Stimulated activated effector memory CD8-positive, alpha-beta T cell treated with anti-CD3 and anti-CD28 coated beads, Interleukin-12 subunit alpha, Interleukin-12 subunit beta, amount 100 ng/mL, for 72 hours (primary cell): ENCODE results near the gene TTLL4.
A peak's percentile ranks its signal among the peaks of the same experiment; 100 is the strongest.

ENCODE experiments used
- ATAC-seq: fragments of 150-1000 bp; cut with Tn5 transposase; 2 replicates; pipeline ENCODE4 v1.10.0; 2021
- DNase-seq, 2 donors: peaks; one replicate each; pipeline ENCODE4 v3.0.0; 2021 to 2022; ENCODE audit warnings: low spot score in 2 of 2
- H3K27ac Mint-ChIP-seq: one replicate; pipeline ENCODE4 v1.8.0; 2022; ENCODE audit warnings: mild to moderate bottlenecking, mixed read lengths
- H3K36me3 Mint-ChIP-seq: one replicate; pipeline ENCODE4 v1.8.0; 2022; ENCODE audit warnings: mild to moderate bottlenecking, mixed read lengths
- H3K4me1 Mint-ChIP-seq: one replicate; pipeline ENCODE4 v1.8.0; 2022; ENCODE audit warnings: mixed read lengths
- H3K4me3 Mint-ChIP-seq: one replicate; pipeline ENCODE4 v1.8.0; 2022; ENCODE audit warnings: mild to moderate bottlenecking, mixed read lengths
- H3K9me3 Mint-ChIP-seq: one replicate; pipeline ENCODE4 v1.8.0; 2022; ENCODE audit warnings: mixed read lengths

The TTLL4 gene

DNA sequence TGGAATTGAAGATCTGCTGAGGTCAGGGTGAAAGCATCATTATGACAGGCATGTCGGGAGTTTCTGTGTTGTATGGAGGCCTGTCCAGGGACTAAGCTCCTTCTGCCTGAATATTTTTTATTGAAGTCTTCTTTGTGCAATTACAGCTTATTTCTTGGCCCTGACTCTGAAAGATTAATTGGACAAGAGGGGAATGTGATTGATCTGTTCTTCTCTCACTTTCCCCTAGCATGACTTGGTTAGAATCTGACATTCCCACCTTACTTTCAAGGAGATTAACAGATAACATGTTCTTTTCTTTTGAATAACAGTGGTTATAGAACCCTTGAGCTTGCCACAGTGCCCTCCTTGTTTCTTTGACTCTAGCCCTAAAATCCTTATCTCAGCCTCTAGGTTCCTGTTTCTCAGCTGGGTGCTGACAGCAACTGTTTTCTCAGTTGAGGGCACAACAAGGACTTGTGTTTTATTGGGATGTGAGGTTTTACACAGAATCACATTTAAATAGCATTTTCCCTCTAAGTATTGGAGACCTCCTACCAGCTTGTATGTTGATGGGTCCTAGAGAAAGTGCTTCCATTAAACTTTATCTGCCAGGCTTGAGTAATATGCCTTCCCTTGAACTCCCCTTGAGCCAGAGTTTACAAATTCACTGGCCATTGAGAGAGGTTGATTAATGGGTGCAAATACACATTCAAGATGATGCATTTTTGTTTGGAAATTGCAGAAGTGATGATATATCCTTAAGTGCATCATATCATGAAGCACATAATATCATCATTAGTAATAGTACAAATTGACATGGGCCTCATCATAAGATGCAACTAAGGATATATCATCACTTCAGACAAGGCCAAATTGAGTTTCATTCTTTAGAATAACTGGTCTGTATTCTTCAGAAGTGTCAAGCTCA lies 12.5 kb downstream of the TTLL4 start:
- Mint-ChIP-seq H3K4me3 (no peak overlapping the region), H3K9me3 (peaks cover 9% of the 10 kb centered on the region), H3K27ac (peak overlapping the region; percentile 61), H3K4me1 (peaks cover 38% of the 10 kb centered on the region), H3K36me3 (peaks cover 6% of the 10 kb centered on the region)
- DNase-seq, result no peak
- ATAC-seq, result no peak

DNA sequence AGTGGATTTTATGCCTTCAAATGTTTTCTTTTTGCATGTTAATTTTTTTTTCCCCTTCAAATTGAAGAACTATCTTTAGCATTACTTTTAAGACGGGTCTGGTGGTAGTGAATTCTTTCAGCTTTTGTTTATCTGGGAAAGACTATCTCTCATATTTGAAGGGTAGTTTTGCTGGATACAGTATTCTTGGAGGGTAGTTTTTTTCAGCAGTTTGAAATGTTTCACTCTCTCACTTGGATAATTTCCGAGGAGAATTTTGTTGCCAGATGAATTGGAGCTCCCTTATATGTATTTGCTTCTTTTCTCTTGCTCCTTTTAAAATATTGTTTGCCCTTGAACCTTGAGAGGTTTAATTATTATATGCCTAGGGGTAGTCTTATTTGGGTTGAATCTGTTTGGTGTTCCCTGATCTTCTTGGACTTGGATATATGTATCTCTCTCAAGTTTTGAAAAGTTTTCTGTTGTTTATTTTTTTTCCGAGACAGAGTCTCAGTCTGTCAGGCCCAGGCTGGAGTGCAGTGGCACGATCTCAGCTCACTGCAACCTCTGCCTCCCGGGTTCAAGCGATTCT lies 15.5 kb downstream of the TTLL4 start:
- Mint-ChIP-seq H3K4me3 (no peak overlapping the region), H3K4me1 (peaks cover 25% of the 10 kb centered on the region), H3K27ac (no peak overlapping the region), H3K9me3 (peaks cover 9% of the 10 kb centered on the region), H3K36me3 (peaks cover 16% of the 10 kb centered on the region)
- ATAC-seq (no peak), DNase-seq (no peak)

DNA sequence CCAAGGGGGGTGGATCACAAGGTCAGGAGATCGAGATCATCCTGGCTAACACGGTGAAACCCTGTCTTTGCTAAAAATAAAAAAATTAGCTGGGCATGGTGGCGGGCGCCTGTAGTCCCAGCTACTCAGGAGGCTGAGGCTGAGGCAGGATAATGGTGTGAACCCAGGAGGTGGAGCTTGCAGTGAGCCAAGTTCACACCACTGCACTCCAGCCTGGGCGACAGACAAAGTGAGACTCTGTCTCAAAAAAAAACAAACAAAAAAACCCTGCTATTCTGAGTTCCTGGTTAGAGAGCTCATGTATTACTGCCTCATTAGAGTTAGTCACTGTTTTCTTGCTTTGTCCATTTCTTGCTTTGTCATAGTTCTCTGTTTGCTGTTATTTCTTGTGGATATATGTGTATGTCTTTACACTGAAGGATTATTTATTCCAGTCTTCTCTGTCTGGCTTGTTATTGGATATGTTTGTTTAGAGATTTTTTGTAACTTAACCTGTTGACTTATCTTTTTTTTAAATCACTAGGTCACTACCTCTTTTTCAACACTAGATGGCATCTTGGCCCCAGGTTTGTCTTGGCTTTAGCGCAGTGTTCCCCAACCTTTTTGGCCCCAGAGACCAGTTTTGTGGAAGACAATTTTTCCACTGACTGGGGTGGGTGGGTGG lies 17.0 kb downstream of the TTLL4 start:
- H3K9me3 Mint-ChIP-seq, result peaks cover 9% of the 10 kb centered on the region
- ATAC-seq (no peak), DNase-seq (no peak)
- peaks cover 16% of the 10 kb centered on the region for H3K36me3 Mint-ChIP-seq
- H3K4me3 Mint-ChIP-seq, result no peak overlapping the region
- H3K4me1 Mint-ChIP-seq, result peaks cover 18% of the 10 kb centered on the region
- no peak overlapping the region for H3K27ac Mint-ChIP-seq

DNA sequence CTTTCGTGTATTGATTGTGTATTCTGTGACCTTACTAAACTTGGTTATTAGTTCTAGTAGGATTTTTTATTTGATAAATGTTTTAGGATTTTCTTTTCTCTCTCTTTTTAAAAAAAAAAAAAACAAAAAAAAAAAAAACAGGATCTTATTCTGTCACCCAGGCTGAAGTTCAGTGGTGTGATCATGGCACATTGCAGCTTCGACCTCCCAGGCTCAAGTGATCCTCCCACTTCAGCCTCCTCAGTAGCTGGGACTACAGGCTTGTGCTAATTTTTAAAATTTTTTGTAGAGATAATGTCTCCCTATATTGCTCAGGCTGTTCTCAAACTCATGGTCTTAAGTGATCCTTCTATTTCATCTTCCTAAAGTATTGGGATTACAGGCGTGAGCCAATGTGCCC lies 19.0 kb downstream of the TTLL4 start:
- Mint-ChIP-seq H3K4me3 (no peak overlapping the region), H3K27ac (no peak overlapping the region), H3K36me3 (peaks cover 21% of the 10 kb centered on the region), H3K9me3 (peaks cover 6% of the 10 kb centered on the region), H3K4me1 (peaks cover 26% of the 10 kb centered on the region)
- DNase-seq (no peak), ATAC-seq (no peak)

DNA sequence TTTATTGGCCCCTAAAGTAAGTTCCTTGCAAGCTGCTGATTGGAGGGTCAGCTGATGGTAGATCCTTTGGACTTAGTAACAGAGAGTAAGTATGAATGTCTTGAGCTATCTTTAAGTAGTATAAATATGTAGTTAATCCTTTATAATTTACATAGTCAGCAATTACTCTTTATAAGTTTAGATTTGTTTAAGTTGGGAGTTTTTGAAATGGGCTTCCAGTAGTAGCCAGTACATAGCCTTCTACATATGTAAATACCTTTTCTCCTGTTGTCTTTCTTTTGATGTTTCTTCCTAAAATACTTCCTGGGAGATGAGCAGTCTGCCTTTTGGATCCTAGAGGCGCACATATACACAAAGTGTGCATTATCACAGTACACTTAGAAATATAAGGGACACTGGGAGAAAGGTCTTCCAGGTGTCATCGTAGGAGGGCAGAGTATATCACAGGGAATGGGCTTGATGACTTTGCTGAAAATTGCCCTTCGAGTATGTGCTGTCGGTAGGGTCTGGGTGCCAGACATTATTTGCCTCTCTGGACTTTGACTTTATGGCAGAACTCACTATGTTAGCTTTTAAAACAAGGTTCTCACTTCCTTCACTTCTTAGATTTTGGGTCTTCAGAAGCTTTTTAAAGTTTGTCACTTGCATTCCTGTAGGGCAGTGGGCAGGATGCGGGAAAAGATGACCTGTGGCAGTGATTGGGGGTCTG lies 21.6 kb downstream of the TTLL4 start:
- H3K36me3 Mint-ChIP-seq, result peaks cover 34% of the 10 kb centered on the region
- peak overlapping the region; percentile 26 for H3K27ac Mint-ChIP-seq
- peaks cover 26% of the 10 kb centered on the region for H3K4me1 Mint-ChIP-seq
- DNase-seq (no peak), ATAC-seq (no peak)
- H3K9me3 Mint-ChIP-seq, result peaks cover 3% of the 10 kb centered on the region
- H3K4me3 Mint-ChIP-seq, result no peak overlapping the region

DNA sequence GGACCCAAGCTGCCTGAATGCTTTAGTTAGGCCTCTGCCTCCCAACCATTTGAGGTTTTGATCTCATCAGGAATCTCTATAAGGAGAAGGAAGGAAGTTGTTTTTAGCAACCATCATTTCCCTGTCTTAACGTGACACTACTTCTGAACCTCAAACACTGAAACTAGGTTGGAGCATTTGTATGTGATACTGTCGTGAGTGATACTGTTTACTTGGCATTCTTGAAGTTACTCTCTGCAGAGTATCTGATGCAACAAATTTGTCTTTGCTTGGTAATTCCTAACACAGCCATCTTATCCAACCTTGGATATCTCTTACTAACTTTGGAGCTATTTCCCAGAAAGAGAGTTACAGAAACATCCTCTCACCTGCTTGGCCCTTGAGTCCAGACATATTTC lies 22.1 kb downstream of the TTLL4 start:
- H3K4me1 Mint-ChIP-seq, result peaks cover 24% of the 10 kb centered on the region
- peaks cover 35% of the 10 kb centered on the region for H3K36me3 Mint-ChIP-seq
- H3K9me3 Mint-ChIP-seq, result peaks cover under 1% of the 10 kb centered on the region
- ATAC-seq (no peak), DNase-seq (no peak)
- peak overlapping the region; percentile 56 for H3K27ac Mint-ChIP-seq
- H3K4me3 Mint-ChIP-seq, result no peak overlapping the region

DNA sequence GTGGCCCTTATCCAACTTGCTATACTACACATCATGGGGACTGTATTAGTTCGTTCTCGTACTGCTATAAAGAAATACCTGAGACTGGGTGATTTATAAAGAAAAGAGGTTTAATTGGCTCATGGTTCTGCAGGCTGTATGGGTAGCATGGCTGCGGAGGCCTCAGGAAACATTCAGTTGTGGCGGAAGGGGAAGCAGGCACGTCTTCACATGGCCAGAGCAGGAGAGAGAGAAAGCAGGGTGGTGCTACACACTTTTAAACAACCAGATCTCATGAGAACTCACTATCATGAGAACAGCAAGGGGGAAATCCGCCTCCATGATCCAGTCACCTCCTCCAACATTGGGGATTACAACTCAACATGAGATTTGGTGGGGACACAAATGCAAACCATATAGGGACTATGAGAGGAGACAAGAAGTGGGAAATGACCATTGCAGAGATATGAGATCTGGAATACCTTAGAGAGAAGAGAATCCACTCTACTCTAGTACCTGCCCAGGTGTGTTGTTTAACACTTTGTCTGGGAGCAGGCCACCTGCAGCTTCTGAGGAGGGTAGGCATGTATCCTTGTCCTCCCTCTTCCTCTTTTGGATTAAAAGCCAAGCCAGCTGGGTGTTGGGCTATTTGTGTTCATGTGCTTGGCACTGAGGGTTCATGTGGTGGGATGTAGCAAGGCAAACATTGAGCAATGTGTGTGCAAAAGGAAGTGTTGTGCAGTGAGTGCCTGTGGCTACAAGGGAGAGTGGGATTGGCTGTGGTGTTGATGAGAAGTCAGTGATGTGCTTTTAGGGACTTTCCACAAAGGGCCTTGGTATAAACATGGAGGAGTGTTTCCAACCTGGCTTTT lies 22.8 kb downstream of the TTLL4 start:
- Mint-ChIP-seq H3K4me1 (peaks cover 21% of the 10 kb centered on the region), H3K27ac (peak overlapping the region; percentile 56), H3K9me3 (no peaks in the 10 kb centered on the region), H3K36me3 (peaks cover 39% of the 10 kb centered on the region), H3K4me3 (no peak overlapping the region)
- peak; percentile 98 for ATAC-seq
- DNase-seq, result no peak

DNA sequence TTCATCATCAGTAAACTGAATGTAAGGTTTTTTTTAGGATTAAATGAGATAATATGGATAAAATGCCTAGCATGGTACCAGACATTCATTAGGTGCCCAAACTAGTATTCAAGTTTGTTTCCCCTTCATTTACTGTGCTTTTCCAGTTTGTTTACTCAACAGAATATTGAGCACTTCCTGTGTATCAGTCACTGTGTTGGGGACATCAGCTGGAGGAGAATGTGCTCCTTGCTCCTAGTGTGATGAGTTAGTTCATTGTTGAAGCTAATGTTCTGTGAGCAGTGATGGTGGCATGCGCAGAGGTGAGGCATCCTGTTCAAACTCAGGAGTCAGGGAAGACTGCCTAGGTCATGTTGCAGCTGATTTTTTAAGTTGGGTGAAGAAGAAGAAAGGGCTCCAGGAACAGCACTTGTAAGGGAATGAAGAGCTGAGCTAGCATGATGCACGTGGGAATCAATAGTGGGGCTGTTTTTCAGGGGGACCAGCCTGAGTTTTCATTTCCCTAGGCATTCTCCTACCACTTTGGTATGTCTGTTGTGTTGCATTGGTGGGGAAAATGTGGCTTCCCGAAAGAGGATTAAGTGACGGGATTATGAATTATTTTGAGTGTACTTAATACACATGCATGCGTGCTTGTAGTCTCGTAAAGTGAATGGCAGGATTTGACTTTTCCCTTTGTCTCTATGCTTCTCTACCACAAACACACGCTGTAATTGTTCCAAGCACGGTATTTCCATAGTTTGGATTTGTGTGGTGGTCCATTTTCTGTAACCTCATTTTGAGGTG lies 23.7 kb downstream of the TTLL4 start:
- ATAC-seq, result no peak
- Mint-ChIP-seq H3K4me1 (peaks cover 21% of the 10 kb centered on the region), H3K9me3 (no peaks in the 10 kb centered on the region), H3K36me3 (peaks cover 43% of the 10 kb centered on the region), H3K4me3 (no peak overlapping the region), H3K27ac (peak overlapping the region; percentile 56)
- no peak for DNase-seq

DNA sequence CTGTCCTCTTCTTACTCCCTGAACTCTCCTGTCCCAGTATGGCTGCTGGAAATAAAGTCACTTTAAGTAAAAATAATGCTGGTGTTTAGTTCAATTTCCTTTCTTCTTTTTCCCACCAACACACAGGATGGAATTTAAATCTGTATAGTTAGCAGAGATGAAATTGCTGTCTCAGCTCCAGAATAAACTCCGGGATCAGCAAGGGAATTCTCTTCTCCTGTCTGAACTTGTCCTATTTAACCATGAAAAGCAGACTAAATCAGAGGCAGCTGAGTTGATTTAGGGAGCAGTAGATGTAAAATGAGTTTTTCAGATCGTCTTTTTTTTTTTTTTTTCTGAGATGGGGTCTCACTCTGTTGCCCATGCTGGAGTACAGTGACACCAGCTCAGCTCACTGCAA lies 25.9 kb downstream of the TTLL4 start:
- peaks cover 21% of the 10 kb centered on the region for H3K4me1 Mint-ChIP-seq
- peaks cover 57% of the 10 kb centered on the region for H3K36me3 Mint-ChIP-seq
- DNase-seq (no peak), ATAC-seq (no peak)
- no peak overlapping the region for H3K4me3 Mint-ChIP-seq
- H3K9me3 Mint-ChIP-seq, result no peaks in the 10 kb centered on the region
- H3K27ac Mint-ChIP-seq, result no peak overlapping the region

DNA sequence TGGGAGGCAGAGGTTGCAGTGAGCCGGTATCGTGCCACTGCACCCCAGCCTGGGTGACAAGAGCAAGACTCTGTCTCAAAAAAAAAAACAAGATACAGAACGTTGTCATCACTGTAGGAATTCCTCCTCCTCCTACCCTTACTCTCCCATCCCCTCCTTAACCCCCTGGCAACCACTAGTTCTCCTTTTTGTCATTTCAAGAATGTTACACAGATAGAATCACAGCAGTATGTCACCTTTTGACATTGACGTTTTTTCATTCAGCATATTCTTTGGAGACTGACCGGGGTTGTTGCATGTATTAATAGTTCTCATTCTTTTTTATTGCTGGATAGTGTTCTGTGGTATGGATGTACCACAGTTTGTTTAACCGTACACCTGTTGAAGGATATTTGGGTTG lies 32.4 kb downstream of the TTLL4 start:
- H3K4me3 Mint-ChIP-seq, result no peak overlapping the region
- ATAC-seq (peak; percentile 87), DNase-seq (no peak)
- H3K4me1 Mint-ChIP-seq, result peaks cover 15% of the 10 kb centered on the region
- H3K36me3 Mint-ChIP-seq, result peaks cover 81% of the 10 kb centered on the region
- no peaks in the 10 kb centered on the region for H3K9me3 Mint-ChIP-seq
- H3K27ac Mint-ChIP-seq, result peak overlapping the region; percentile 1

DNA sequence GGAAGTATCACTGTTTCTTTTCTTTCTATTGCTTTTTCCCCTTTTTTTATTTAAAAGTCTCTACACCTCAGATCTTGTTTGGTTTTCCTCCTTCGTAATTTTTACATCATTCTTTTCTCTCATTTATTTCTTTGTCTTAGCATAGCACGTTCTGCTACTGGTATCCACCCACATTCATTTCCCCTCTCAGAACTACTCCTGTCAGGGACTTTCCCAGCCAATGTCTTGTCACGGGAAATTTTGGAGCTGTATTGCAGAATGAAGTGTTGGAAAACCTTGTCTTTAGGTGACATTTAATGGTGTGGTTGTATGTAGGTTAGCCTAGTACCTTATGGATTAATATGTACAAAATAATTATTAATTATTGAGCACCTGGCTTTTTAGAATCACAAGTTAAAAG lies 34.0 kb downstream of the TTLL4 start:
- H3K27ac Mint-ChIP-seq, result peak overlapping the region; percentile 23
- no peak for DNase-seq
- H3K4me1 Mint-ChIP-seq, result peaks cover 15% of the 10 kb centered on the region
- no peaks in the 10 kb centered on the region for H3K9me3 Mint-ChIP-seq
- H3K4me3 Mint-ChIP-seq, result no peak overlapping the region
- peaks cover 81% of the 10 kb centered on the region for H3K36me3 Mint-ChIP-seq
- peak; percentile 58 for ATAC-seq

DNA sequence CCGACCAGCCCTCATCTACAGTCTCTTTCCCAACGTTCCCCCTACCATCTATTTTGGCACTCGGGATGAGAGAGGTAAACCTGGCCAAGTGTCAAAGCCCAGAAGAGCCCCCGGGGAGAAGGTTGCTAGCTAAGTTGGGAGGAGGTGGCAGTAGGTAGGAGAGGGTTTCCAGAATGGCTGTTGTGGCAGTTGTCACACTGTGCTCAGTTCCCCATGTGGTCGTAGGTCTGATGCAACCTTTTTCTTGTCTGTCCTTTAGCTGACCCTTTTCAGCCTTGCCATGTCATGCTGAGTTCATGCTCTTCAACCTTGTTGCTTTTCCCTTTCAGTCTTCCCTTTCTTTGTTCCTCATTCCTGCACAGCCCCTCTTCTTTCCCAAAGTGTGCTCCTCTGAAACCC lies 34.5 kb downstream of the TTLL4 start:
- peaks cover 15% of the 10 kb centered on the region for H3K4me1 Mint-ChIP-seq
- peak overlapping the region; percentile 39 for H3K27ac Mint-ChIP-seq
- H3K9me3 Mint-ChIP-seq, result no peaks in the 10 kb centered on the region
- H3K4me3 Mint-ChIP-seq, result no peak overlapping the region
- ATAC-seq (peak; percentile 42), DNase-seq (no peak)
- H3K36me3 Mint-ChIP-seq, result peaks cover 82% of the 10 kb centered on the region

DNA sequence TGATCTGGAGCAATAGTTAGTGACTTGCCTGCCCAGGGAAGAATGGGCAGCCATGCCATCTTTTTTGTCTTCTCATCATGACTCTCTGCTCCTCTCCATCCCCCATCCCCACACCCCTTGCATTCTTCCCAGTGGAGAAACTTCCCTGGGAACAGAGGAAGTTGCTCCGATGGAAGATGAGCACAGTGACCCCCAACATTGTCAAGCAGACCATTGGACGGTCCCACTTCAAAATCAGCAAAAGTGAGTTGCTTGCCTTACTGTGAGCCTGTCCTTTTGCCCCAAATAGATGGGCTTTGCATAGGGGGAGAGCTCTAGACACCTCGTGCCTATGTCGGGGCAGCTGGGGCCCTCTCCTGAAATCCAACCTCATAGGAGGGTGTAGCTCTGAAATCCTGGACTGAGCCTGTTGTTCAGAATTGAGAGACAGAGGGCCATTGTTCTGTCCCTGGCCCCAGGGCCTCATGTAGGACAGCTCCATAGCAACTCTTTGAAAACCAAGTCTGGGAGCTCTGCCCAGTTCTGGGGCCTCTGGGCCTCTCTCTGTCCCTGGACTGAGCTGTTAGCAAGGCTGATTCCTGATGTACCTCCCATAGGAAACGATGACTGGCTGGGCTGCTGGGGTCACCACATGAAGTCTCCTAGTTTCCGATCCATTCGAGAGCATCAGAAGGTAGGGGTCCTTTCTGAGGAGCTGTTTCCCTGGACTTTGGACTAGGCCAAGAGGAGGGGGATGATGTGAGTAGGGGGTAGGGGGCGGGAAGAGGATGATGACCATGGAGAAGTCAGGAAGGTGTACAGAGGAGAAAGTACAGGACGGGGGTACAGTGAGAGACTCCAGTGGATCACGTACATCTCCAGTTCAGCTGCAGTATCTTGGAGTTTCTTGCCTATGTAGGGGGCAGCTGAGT lies 35.2 kb downstream of the TTLL4 start:
- DNase-seq, result no peak
- Mint-ChIP-seq H3K36me3 (peaks cover 82% of the 10 kb centered on the region), H3K4me3 (no peak overlapping the region), H3K9me3 (no peaks in the 10 kb centered on the region), H3K27ac (peak overlapping the region; percentile 39), H3K4me1 (peaks cover 15% of the 10 kb centered on the region)
- no peak for ATAC-seq
